Choroid plexus epithelial cell (primary cell): Measurements from ENCODE around the gene CBLL1.
A peak's percentile ranks its signal among the peaks of the same experiment; 100 is the strongest.

ENCODE experiments used
- DNase-seq: peaks from one replicate; pipeline ENCODE4 v3.0.0-alpha.2; 2010; ENCODE audit warnings: low read depth
- H3K4me3 ChIP-seq: 2 replicates; pipeline ENCODE4 v1.5.1; 2011; ENCODE audit warnings: low read depth, mild to moderate bottlenecking, control low read depth, low read length, moderate library complexity
- TF ChIP-seq, protein P1 (sequence below): conservative IDR thresholded peaks from 2 replicates; pipeline ENCODE4 v1.5.1; 2011; ENCODE audit warnings: low read depth, mild to moderate bottlenecking, control low read depth, inconsistent platforms, low read length, moderate library complexity

The CBLL1 gene

DNA sequence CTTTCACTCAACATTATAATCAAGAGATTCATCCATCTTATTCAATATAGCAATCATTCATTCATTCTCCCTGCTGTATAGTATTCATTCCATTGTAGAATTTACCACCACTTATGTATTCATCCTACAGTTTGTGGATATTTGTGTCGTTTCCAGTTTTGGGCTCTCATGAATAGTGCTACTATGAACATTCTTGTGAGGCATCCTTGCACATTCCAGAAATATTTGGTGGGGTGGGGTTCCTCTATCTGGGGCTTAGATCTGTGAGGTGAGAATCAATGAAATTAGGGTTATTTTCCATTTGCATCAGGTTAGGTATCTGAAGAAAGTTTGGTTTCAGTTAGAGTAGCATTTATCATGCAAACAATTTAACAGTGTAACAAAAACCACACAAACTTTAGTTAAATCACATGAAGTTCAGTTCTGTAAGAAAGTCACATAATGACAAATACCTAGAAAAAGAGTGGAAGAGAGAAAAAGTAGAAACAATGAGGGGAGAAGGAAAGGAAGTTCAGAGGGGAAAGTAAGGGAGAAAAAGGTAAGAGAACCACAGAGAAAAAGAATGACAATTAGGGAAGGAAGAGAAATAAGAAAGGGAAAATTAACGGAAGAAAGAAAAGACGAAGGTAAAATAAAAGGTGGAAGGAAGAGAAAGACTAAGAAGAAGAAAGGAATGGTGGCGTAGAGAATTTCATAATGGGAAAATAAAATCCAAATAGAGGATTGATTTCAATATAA is 25.3 kb upstream of the CBLL1 start:
- TF ChIP-seq, protein P1, sequence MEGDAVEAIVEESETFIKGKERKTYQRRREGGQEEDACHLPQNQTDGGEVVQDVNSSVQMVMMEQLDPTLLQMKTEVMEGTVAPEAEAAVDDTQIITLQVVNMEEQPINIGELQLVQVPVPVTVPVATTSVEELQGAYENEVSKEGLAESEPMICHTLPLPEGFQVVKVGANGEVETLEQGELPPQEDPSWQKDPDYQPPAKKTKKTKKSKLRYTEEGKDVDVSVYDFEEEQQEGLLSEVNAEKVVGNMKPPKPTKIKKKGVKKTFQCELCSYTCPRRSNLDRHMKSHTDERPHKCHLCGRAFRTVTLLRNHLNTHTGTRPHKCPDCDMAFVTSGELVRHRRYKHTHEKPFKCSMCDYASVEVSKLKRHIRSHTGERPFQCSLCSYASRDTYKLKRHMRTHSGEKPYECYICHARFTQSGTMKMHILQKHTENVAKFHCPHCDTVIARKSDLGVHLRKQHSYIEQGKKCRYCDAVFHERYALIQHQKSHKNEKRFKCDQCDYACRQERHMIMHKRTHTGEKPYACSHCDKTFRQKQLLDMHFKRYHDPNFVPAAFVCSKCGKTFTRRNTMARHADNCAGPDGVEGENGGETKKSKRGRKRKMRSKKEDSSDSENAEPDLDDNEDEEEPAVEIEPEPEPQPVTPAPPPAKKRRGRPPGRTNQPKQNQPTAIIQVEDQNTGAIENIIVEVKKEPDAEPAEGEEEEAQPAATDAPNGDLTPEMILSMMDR = no peak
- no peak for DNase-seq
- no peak overlapping the region for H3K4me3 ChIP-seq

DNA sequence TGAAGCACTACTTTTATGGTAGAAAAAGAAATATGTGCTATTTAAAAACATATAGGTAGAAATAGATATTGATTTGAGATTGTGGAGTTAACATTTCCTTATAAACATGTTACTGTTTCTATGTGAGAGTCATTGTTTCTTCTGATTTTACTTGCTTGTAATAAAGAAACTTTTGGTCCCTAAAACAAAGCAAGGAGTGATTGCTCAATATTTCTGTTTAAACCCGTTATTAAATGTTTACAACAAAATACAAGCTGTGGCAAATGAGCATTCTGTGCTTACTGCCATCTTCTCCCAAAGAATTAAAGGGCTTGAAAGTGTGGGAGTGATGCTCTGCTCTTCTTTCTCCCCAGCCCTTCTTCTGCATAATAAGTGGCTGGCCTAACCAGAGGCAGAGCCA is 22.7 kb upstream of the CBLL1 start:
- H3K4me3 ChIP-seq = no peak overlapping the region
- TF ChIP-seq, protein P1 = no peak
- DNase-seq = no peak

DNA sequence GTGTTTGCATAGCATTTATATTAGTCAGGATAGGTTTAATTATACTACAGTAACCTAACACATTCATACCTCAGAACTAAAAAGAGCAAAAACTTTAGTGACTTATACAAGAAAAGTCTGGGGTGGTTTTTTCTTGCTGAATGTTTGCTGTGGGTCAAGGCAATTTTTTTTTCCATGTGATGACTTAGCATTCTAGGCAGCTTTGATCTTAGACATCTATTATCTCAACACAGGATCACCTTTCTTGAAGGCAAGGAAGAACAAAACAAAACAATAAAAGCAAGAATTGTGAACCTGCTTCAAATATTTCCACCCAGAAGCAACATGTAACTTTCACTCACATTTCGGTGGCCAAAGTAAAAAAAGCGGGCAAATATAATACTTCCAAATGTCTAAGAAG is 20.7 kb upstream of the CBLL1 start:
- no peak overlapping the region for H3K4me3 ChIP-seq
- DNase-seq = no peak
- TF ChIP-seq, protein P1 = no peak

DNA sequence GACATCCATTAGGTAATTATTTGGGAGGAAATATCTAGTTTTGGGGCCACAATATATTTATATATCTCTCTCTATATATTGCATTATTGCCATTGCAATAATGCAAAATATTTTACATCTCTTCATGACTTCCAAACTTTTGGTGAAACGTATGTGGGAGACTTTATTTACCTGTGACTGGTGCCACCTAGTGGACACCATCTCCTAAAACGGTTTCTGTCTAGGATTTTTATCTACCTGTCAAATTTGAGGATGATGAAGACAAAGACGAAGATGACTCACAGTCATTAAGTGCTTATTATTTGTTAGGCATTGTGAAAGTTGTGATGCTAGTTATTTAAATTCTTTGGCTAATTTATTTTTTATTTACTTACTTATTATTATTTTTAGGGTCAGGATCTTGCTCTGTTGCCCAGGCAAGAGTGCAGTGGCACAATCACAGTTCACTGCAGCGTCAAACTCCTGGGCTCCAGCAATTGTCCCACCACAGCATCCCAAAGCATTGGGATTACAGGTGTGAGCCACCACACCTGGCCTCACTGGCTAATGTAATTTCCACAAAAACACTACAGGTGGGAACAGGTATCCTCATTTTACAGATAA is 18.7 kb upstream of the CBLL1 start:
- TF ChIP-seq, protein P1 = peak; percentile 66
- no peak overlapping the region for H3K4me3 ChIP-seq
- peak; percentile 85 for DNase-seq

DNA sequence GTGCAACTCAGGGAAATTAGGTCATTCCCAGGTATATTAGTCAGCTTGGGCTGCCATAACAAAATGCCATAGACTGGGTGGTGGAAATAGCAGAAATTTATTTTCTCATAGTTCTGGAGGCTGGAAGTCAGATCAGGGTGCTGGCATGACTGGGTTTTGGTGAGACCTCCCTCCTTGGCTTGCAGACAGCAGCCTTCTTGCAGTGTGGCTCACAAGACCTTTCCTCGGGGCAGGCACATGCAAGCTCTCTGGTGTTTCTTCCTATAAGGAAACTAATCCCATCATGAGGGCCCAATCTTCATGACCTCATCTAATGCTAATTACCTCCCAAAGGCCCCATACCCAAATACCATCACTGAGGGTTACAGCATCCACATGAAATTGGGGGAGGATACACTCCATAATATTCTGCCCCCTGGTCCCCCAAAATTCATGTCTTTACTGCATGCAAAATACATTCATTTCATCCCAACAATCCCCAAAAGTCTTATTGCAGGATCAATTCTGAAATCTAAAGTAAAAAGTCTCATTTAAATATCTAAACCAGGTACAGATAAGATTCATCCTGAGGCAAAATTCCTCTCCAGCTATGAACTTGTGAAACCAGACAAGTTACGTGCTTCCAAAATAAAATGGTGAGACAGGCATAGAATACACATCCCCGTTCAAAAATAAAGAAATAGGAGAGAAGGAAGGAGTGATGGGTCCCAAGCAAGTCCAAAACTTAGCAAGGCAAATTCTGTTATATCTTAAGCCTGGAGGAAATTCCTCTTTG is 17.4 kb upstream of the CBLL1 start:
- no peak for DNase-seq
- no peak overlapping the region for H3K4me3 ChIP-seq
- TF ChIP-seq, protein P1 = no peak

DNA sequence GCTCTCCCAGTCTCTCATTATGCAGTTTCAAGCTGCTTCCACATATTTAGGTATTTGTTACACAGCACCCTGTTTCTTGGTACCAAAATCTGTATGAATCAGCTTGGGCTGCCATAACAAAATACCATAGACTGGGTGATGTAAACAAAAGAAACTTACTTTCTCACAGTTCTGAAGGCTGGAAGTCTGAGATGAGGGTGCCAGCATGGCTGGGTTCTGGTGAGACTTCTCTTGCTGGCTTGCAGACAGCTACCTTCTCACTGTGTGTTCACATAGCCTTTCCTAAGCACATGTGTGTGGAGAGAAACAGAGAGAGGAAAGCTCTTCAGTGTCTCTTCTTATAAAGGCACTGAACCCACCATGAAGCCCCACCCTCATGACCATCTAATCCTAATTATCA is 15.7 kb upstream of the CBLL1 start:
- DNase-seq = no peak
- no peak overlapping the region for H3K4me3 ChIP-seq
- TF ChIP-seq, protein P1 = no peak
